ENCODE measurements around the gene PBX1.

DNA sequence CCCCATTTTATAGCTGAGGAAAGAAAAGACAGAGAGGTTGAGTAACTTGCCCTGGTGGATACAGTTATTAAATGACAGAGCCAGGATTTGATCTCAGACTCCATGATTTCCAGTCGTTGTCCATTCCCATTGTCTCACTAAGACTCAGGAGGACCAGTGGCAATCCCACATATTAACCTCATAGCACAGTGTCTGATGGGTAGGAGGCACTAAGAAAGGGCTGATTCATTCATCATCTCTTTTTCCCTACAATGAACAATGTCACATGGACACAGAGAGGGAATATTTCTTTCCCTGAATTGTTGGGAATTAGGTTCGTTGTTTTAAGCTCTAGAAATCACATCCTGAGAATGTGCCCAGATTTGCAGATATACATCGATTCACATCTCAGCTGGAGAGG is 99.9 kb downstream of the PBX1 start:
- TF ChIP-seq POLR2A (IDR thresholded peaks at IDR 0.05; ENCODE audit: low read depth, low read length) = no peak
- no peak for TF ChIP-seq PAX5 (IDR thresholded peaks at IDR 0.05; ENCODE audit: insufficient read depth, low read length, severe bottlenecking)
- TF ChIP-seq TAF1 (IDR thresholded peaks at IDR 0.05; ENCODE audit: low read depth, low read length) = no peak

Measured in GM12891 (cell line).